ENCODE data around the gene PAFAH1B1.

DNA sequence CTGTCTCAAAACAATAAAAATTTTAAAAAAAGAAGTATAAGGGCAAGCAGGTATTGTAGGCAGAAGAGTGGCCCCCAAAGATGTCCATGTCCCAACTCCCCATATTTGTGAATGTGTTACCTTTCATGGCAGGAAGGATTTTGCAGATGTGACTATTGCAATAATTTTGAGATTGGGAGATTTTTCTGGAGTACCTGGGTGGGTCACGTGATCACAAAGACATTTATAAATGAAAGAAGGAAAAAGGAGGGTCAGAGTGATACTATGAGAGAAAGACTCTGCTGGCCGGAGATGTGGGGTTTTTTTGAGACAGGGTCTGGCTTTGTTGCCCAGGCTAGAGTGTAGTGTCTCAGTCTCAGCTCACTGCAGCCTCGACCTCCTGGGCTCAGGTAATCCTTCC is 27.4 kb upstream of the PAFAH1B1 start:
- TF ChIP-seq EZH2 (IDR thresholded peaks at IDR 0.05; ENCODE audit: low read length, unreplicated experiment), result no peak
- TF ChIP-seq, protein P1, sequence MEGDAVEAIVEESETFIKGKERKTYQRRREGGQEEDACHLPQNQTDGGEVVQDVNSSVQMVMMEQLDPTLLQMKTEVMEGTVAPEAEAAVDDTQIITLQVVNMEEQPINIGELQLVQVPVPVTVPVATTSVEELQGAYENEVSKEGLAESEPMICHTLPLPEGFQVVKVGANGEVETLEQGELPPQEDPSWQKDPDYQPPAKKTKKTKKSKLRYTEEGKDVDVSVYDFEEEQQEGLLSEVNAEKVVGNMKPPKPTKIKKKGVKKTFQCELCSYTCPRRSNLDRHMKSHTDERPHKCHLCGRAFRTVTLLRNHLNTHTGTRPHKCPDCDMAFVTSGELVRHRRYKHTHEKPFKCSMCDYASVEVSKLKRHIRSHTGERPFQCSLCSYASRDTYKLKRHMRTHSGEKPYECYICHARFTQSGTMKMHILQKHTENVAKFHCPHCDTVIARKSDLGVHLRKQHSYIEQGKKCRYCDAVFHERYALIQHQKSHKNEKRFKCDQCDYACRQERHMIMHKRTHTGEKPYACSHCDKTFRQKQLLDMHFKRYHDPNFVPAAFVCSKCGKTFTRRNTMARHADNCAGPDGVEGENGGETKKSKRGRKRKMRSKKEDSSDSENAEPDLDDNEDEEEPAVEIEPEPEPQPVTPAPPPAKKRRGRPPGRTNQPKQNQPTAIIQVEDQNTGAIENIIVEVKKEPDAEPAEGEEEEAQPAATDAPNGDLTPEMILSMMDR (conservative IDR thresholded peaks at IDR 0.05; ENCODE audit: low read depth, low read length), result no peak

Measured in PC-3 (cell line).